ENCODE results near the gene IL6ST. TPM values are rescaled to one million over a fixed set of nuclear protein-coding genes. Genes with fewer than 3 reads are reported as not detected.

Gene IL6ST
- total and polyA plus RNA-seq, 4 donors, result 51.3 to 438 (median 109) TPM

DNA sequence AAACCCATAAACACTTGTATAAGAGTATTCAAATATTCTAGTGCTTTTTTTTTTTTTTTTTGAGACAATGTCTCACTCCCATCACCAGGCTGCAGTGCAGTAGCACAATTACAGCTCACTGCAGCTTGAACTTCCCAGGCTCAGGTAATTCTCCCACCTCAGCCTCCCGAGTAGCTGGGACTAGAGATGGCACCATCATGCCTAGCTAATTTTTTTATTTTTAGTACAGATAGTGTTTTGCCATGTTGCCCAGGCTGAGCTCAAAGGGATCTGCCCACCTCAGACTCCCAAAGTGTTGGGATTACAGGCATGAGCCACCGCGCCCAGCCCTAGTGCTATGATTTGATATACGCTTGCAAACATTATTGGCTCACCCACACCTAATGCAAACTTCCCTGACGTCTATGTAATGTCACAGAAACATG lies 11.8 kb downstream of the IL6ST start:
- Histone ChIP-seq H3K27me3 (ENCODE audit: control insufficient read depth in 4 of 4, insufficient read depth in 4 of 4, low read length in 3 of 4) (no peaks in the 10 kb centered on the region), H3K9ac (ENCODE audit: low read depth in 1 of 2, low read length in 2 of 2) (peak overlapping the region in 1 of 2 donors; percentile 59), H3K4me3 (ENCODE audit: low read depth in 1 of 3, low read length in 3 of 3) (no peak overlapping the region), H3K4me1 (ENCODE audit: control insufficient read depth in 4 of 4, insufficient read depth in 4 of 4, low read length in 3 of 4) (peaks cover 9 to 66% (median 53%) of the 10 kb centered on the region in 4 donors), H3K9me3 (ENCODE audit: control insufficient read depth in 4 of 4, low read length in 3 of 4) (no peaks in the 10 kb centered on the region), H3K36me3 (ENCODE audit: control insufficient read depth in 4 of 4, insufficient read depth in 3 of 4, low read depth in 1 of 4, low read length in 3 of 4) (peaks cover 1 to 22% (median 5%) of the 10 kb centered on the region in 4 donors), H3K27ac (ENCODE audit: low read depth in 1 of 2, low read length in 2 of 2) (peak overlapping the region in 1 of 2 donors; percentile 54)
- DNase-seq (ENCODE audit: low spot score), result no peak
- 43% methylated on average over 5 of the region's 5 CpGs for WGBS
- TF ChIP-seq HNF4A (conservative IDR thresholded peaks at IDR 0.05) (no peak), RAD21 (IDR thresholded peaks at IDR 0.05) (peak; percentile 63 to 69), GABPA (IDR thresholded peaks at IDR 0.05 in 1 of 2, conservative IDR thresholded peaks at IDR 0.05 in 1 of 2) (no peak), MAX (IDR thresholded peaks at IDR 0.05) (no peak), JUND (IDR thresholded peaks at IDR 0.05) (no peak), NR2F2 (IDR thresholded peaks at IDR 0.05) (no peak), TAF1 (conservative IDR thresholded peaks at IDR 0.05) (no peak)
- TF ChIP-seq, protein P1, sequence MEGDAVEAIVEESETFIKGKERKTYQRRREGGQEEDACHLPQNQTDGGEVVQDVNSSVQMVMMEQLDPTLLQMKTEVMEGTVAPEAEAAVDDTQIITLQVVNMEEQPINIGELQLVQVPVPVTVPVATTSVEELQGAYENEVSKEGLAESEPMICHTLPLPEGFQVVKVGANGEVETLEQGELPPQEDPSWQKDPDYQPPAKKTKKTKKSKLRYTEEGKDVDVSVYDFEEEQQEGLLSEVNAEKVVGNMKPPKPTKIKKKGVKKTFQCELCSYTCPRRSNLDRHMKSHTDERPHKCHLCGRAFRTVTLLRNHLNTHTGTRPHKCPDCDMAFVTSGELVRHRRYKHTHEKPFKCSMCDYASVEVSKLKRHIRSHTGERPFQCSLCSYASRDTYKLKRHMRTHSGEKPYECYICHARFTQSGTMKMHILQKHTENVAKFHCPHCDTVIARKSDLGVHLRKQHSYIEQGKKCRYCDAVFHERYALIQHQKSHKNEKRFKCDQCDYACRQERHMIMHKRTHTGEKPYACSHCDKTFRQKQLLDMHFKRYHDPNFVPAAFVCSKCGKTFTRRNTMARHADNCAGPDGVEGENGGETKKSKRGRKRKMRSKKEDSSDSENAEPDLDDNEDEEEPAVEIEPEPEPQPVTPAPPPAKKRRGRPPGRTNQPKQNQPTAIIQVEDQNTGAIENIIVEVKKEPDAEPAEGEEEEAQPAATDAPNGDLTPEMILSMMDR (IDR thresholded peaks at IDR 0.05; ENCODE audit: low read depth, low read length, missing input control), result peak; percentile 26

DNA sequence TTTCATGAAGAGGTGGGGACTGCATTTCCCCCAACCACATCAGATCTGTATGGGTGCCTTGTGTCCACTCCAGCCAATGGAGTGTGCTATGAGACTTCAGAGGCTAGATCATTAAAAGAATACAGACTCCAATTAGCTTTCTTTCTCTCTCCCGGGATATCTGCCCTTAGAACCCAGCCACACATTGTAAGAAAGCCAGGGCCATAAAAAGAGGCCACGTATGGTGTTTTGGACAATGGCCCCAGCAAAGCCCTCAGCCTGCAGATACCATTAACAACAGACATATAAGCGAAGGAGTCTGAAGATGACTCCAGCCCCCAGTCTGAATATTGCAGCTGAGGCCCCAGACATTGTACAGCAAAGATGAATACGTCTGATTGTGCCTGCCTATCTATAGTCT lies 21.5 kb downstream of the IL6ST start:
- 84% methylated on average over 4 of the region's 4 CpGs for WGBS

More for the DNA sequence above, 21.5 kb downstream of the IL6ST start:
- Histone ChIP-seq H3K4me3 (ENCODE audit: low read depth in 1 of 3, low read length in 3 of 3) (no peak overlapping the region), H3K27me3 (ENCODE audit: control insufficient read depth in 4 of 4, insufficient read depth in 4 of 4, low read length in 3 of 4) (no peaks in the 10 kb centered on the region), H3K36me3 (ENCODE audit: control insufficient read depth in 4 of 4, insufficient read depth in 3 of 4, low read depth in 1 of 4, low read length in 3 of 4) (peaks cover 13 to 54% (median 41%) of the 10 kb centered on the region in 4 donors), H3K4me1 (ENCODE audit: control insufficient read depth in 4 of 4, insufficient read depth in 4 of 4, low read length in 3 of 4) (peaks cover 0 to 22% (median 9%) of the 10 kb centered on the region in 4 donors), H3K9ac (ENCODE audit: low read depth in 1 of 2, low read length in 2 of 2) (no peak overlapping the region), H3K9me3 (ENCODE audit: control insufficient read depth in 4 of 4, low read length in 3 of 4) (no peaks in the 10 kb centered on the region), H3K27ac (ENCODE audit: low read depth in 1 of 2, low read length in 2 of 2) (no peak overlapping the region)
- DNase-seq (ENCODE audit: low spot score), result no peak
- TF ChIP-seq JUND (IDR thresholded peaks at IDR 0.05) (no peak), FOXA1 (IDR thresholded peaks at IDR 0.05) (no peak), SP1 (IDR thresholded peaks at IDR 0.05) (no peak), MAX (IDR thresholded peaks at IDR 0.05) (no peak), NR2F2 (IDR thresholded peaks at IDR 0.05) (no peak), HNF4A (conservative IDR thresholded peaks at IDR 0.05) (no peak), GABPA (IDR thresholded peaks at IDR 0.05 in 1 of 2, conservative IDR thresholded peaks at IDR 0.05 in 1 of 2) (no peak), TAF1 (conservative IDR thresholded peaks at IDR 0.05) (no peak), YY1 (IDR thresholded peaks at IDR 0.05) (no peak), HNF4G (IDR thresholded peaks at IDR 0.05) (no peak), EGR1 (IDR thresholded peaks at IDR 0.05; ENCODE audit: low read depth in 2 of 2) (no peak), RXRA (IDR thresholded peaks at IDR 0.05) (no peak), RAD21 (IDR thresholded peaks at IDR 0.05) (no peak), FOXA2 (IDR thresholded peaks at IDR 0.05) (no peak)
- TF ChIP-seq, protein P1 (IDR thresholded peaks at IDR 0.05; ENCODE audit: low read depth, low read length, missing input control), result no peak
- TF ChIP-seq, protein P2, sequence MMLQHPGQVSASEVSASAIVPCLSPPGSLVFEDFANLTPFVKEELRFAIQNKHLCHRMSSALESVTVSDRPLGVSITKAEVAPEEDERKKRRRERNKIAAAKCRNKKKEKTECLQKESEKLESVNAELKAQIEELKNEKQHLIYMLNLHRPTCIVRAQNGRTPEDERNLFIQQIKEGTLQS (IDR thresholded peaks at IDR 0.05), result no peak
- TF ChIP-seq, protein P3, sequence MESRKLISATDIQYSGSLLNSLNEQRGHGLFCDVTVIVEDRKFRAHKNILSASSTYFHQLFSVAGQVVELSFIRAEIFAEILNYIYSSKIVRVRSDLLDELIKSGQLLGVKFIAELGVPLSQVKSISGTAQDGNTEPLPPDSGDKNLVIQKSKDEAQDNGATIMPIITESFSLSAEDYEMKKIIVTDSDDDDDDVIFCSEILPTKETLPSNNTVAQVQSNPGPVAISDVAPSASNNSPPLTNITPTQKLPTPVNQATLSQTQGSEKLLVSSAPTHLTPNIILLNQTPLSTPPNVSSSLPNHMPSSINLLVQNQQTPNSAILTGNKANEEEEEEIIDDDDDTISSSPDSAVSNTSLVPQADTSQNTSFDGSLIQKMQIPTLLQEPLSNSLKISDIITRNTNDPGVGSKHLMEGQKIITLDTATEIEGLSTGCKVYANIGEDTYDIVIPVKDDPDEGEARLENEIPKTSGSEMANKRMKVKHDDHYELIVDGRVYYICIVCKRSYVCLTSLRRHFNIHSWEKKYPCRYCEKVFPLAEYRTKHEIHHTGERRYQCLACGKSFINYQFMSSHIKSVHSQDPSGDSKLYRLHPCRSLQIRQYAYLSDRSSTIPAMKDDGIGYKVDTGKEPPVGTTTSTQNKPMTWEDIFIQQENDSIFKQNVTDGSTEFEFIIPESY (IDR thresholded peaks at IDR 0.05), result no peak
- TF ChIP-seq, protein P4, sequence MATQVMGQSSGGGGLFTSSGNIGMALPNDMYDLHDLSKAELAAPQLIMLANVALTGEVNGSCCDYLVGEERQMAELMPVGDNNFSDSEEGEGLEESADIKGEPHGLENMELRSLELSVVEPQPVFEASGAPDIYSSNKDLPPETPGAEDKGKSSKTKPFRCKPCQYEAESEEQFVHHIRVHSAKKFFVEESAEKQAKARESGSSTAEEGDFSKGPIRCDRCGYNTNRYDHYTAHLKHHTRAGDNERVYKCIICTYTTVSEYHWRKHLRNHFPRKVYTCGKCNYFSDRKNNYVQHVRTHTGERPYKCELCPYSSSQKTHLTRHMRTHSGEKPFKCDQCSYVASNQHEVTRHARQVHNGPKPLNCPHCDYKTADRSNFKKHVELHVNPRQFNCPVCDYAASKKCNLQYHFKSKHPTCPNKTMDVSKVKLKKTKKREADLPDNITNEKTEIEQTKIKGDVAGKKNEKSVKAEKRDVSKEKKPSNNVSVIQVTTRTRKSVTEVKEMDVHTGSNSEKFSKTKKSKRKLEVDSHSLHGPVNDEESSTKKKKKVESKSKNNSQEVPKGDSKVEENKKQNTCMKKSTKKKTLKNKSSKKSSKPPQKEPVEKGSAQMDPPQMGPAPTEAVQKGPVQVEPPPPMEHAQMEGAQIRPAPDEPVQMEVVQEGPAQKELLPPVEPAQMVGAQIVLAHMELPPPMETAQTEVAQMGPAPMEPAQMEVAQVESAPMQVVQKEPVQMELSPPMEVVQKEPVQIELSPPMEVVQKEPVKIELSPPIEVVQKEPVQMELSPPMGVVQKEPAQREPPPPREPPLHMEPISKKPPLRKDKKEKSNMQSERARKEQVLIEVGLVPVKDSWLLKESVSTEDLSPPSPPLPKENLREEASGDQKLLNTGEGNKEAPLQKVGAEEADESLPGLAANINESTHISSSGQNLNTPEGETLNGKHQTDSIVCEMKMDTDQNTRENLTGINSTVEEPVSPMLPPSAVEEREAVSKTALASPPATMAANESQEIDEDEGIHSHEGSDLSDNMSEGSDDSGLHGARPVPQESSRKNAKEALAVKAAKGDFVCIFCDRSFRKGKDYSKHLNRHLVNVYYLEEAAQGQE (IDR thresholded peaks at IDR 0.05), result no peak

Measured in liver (tissue), 9 donors.